NCI-H2029 treated with DMSO at 0.1 percent for 48 hours (cell line): ENCODE measurements around the gene RPS6KB2.
A peak's percentile ranks its signal among the peaks of the same experiment; 100 is the strongest.
"Not testable (repeated sequence)": the region's sequence is repeated elsewhere in the genome, so short reads cannot be mapped to it uniquely, and the experiment has no call there.

Source experiments
- DNase-seq: peaks from one replicate; lab custom pipeline; 2025; lab: John Stamatoyannopoulos, UW

Gene RPS6KB2

DNA sequence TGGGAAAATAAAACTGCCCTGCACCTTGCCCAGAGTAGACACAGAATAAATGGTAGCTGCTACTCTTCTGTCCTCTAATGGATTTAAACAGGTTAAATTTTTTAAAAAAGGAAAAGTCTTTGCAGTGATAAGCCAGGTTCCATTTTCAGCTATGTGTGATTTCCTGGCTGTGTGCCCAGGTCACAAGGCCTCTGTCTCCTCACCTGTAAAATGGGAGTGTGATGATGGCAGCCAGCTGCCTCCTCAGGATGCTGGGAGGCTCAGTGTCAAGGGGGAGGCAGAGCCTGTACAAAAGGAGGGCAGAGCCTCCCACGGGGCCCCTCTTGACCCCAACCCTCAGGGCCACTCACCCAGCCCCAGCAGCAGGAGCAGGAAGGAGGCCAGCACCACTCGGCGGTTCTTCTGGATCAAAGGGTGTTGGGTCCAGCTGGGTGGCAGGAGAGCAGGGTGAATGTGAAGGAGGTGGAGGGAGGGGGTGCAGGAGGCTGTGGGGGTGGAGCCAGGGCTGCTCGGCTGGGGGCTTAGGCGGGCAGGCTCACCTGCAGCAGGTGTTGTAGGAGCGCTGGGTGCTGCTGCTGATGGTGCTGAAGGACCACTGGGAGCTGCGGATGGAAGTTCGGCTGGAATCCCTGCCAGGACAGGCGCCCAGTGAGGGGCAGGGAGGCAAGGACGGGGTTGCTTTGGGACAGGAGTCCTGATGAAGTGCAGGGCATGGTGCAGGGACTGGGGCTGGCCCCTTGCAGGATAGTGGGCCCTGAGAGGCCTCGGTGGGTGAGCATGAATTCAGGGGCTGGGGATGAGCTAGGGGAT lies 38.9 kb downstream of the RPS6KB2 start:
- no peak for DNase-seq

- DNase-seq: no peak
These were observed 39.8 kb downstream of the RPS6KB2 start for GRCh38 chr11:67468056-67468455.

GRCh38 chr11:67468456-67468758 lies 40.1 kb downstream of the RPS6KB2 start:
- no peak for DNase-seq

- DNase-seq: peak; percentile 30
These were observed 40.6 kb downstream of the RPS6KB2 start, which contains the start of gene TMEM134 for GRCh38 chr11:67468759-67469507. TMEM134 (minus strand) TSS chr11:67469251; CDS start chr11:67469192, 59 bp downstream.

GRCh38 chr11:67469508-67469811 lies 41.2 kb downstream of the RPS6KB2 start:
- DNase-seq: no peak

- no peak for DNase-seq
These were observed 42.2 kb downstream of the RPS6KB2 start for GRCh38 chr11:67470337-67471002.

DNA sequence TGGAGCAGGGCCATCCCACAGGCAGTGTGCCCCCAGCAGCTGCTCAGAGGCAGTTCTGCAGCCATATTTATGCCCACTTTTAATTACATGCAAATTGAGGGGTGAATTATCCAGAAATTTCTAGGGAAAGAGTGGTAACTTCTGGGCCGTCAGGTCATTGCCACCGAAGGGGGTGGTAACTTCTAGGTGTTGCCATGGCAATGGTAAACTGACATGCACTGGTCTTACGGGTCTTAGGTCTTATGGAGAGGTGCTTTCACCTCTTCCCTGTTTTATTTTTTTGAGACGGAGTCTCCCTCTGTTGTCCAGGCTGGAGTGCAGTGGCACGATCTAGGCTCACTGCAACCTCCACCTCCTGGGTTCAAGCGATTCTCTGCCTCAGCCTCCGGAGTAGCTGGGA lies 44.6 kb downstream of the RPS6KB2 start:
- DNase-seq: no peak

- not testable (repeated sequence) for DNase-seq
These were observed 48.4 kb downstream of the RPS6KB2 start for GRCh38 chr11:67476692-67477091.

- not testable (repeated sequence) for DNase-seq
These were observed 49.2 kb downstream of the RPS6KB2 start for GRCh38 chr11:67477344-67478050.

GRCh38 chr11:67482275-67482826 lies 54.1 kb downstream of the RPS6KB2 start:
- no peak for DNase-seq

DNA sequence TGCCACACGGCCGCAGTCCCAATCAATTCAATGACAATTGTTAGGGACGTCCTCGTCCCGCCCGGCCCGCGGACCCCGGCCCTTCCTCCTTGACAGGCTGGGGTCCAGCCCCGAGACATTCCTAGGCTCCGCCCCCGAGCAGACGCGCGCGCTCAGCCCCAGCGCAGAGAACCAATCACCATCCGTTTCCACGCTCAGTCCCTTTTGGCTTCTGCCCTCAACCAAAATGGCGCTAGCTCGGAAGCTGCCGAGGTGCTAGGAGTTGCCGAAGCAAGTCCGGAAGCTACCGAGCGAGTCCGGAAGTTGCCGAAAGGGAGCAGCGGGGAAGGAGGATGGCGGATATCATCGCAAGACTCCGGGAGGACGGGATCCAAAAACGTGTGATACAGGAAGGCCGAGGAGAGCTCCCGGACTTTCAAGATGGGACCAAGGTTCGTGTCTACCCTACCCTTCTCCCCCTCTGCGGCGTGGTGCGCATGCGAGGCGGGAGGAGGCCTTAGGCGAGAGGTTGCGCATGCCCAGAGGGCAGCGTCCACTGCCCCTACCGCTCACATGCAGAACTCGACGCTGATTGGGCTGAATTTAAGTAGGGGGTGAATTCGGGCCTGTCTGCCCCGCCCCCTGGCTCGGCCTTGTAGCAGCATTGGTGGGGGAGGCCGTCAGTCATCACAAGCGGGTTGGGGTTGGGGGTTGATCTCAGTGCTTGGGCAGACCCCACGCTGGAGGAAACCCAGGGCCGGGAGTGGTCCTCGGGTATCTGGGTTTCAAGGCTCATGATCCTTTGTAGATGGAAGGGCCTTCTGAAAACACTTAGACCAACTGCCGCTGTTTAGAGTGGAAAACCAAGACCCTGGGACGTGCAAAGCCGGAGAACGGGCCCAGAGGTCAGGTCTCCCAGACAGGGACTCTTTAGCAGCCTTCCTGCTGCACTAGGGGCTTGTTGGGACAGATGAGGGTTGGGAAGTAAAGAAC lies 54.8 kb downstream of the RPS6KB2 start, which contains the start of gene AIP:
Gene AIP, plus strand, starts transcription at position 200 of the 972 bp plus-strand sequence. Its CDS starts 133 bp downstream, at position 333.
- peak; percentile 96 for DNase-seq

DNA sequence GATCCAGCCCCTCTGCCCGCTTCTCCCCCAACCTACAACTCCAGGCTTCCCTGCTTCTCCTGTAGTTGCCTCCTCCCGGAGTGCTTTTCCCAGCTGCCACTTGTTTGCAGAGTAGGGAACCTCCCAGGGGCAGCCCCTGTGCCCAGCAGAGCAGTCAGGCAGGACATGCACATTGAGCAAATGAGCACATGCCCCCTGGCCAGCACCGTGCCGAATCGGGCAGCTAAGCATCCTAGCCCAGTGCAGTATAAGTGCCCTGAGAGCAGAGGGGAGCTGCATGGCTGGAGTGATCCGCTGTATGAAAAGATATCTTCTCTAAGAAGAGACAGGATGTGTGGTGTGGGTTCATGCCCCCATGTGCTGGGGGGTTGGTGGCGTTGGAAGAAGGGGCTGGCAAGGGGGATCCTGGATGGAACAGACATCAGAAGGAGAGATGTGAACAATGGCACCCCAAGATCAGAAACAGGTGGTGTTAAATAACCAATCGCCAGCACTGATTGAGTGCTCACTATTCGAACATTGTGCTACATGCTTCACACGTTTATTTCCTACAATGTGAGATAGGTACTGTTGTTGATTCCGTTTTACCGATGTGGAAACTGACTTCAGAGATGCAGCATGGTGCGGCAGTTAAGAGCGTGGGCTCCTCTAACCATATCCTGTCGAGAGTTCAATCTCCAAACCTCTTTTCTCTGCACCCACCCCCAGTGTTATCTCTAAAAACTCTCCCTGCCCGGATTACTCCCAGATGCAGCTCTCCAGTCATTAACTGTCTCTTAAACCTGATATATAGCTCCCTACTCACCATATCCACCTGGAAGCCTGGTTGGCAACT lies 55.8 kb downstream of the RPS6KB2 start:
- no peak for DNase-seq

GRCh38 chr11:67484847-67485311 lies 56.6 kb downstream of the RPS6KB2 start:
- no peak for DNase-seq
